Panc1 (cell line): ENCODE measurements around the gene GTPBP10. TPM values are rescaled to one million over a fixed set of nuclear protein-coding genes. Genes with fewer than 3 reads are reported as not detected.
"Not testable (repeated sequence)": the region's sequence is repeated elsewhere in the genome, so short reads cannot be mapped to it uniquely, and the experiment has no call there.

Source experiments
- ATAC-seq: fragments of 200-7000 bp; cut with Tn5 transposase; 2 replicates; pipeline ENCODE4 v1.9.1; 2020; ENCODE audit warnings: mild to moderate bottlenecking, moderate library complexity
- BruUV-seq: library from RNA; stranded (reverse); fragments of 400-500 nt; replicated peaks from 2 replicates; lab custom pipeline; 2021; lab: Mats Ljungman, UMichigan
- CTCF ChIA-PET: fragments of 300-600 bp; sonication (Branson Sonifier 250); formaldehyde crosslinking; loops from one replicate; lab custom pipeline; 2022; ENCODE audit warnings: antibody characterized with exemption; lab: Charles Lee
- POLR2A ChIA-PET: fragments of 300-600 bp; sonication (Branson Sonifier 250); formaldehyde crosslinking; loops from one replicate; lab custom pipeline; 2022; ENCODE audit warnings: antibody characterized with exemption; lab: Charles Lee
- DNase-seq: peaks from one replicate; pipeline ENCODE4 v3.0.0-alpha.2; 2010; ENCODE audit warnings: low read depth, low spot score
- H3K27ac ChIP-seq: 2 replicates; pipeline ENCODE4 v1.5.1; 2011; ENCODE audit warnings: mild to moderate bottlenecking, low read length, inconsistent platforms
- H3K27me3 ChIP-seq: fragments of 200-500 bp; sonication (Bioruptor generic); 2 replicates; pipeline ENCODE4 v1.6.0; 2014; ENCODE audit warnings: low read length, inconsistent platforms; ENCODE audit not compliant: control insufficient read depth, insufficient read depth
- H3K36me3 ChIP-seq: fragments of 200-500 bp; sonication (Bioruptor generic); 2 replicates; pipeline ENCODE4 v1.5.1; 2014; ENCODE audit warnings: inconsistent platforms, mild to moderate bottlenecking, low read length, moderate library complexity; ENCODE audit not compliant: control insufficient read depth, insufficient read depth
- H3K4me1 ChIP-seq: 2 replicates; pipeline ENCODE4 v1.5.1; 2011; ENCODE audit warnings: inconsistent platforms, mild to moderate bottlenecking, low read length, moderate library complexity; ENCODE audit not compliant: control insufficient read depth, insufficient read depth
- H3K4me3 ChIP-seq, 2 experiments: 2 replicates each; pipeline ENCODE4 v1.5.1; 2011 to 2012; ENCODE audit warnings: low read depth in 2 of 2, low read length in 2 of 2, mild to moderate bottlenecking in 2 of 2, inconsistent platforms in 1 of 2, moderate library complexity in 1 of 2
- H3K9me3 ChIP-seq: fragments of 200-500 bp; sonication (Bioruptor generic); 2 replicates; pipeline ENCODE4 v1.5.1; 2014; ENCODE audit warnings: low read depth, mild to moderate bottlenecking, inconsistent platforms, low read length, moderate library complexity; ENCODE audit not compliant: control insufficient read depth, insufficient read depth
- POLR2AphosphoS5 ChIP-seq: IDR thresholded peaks from 2 replicates; pipeline ENCODE4 v1.6.1; 2012; ENCODE audit warnings: mild to moderate bottlenecking, low read depth, low read length, moderate library complexity
- REST ChIP-seq, 2 experiments: IDR thresholded peaks; 2 replicates each; pipeline ENCODE4 v1.6.1; 2011 to 2012; ENCODE audit warnings: low read depth in 2 of 2, control low read depth in 1 of 2, low read length in 1 of 2, mild to moderate bottlenecking in 1 of 2, moderate library complexity in 1 of 2; ENCODE audit not compliant: insufficient read depth in 1 of 2
- SIN3A ChIP-seq: IDR thresholded peaks from 2 replicates; pipeline ENCODE4 v1.6.1; 2012; ENCODE audit warnings: low read depth, mild to moderate bottlenecking, low read length, moderate library complexity, borderline replicate concordance; ENCODE audit not compliant: insufficient read depth
- TCF7L2 ChIP-seq: IDR thresholded peaks from 2 replicates; pipeline ENCODE4 v1.6.1; 2011; ENCODE audit warnings: mild to moderate bottlenecking, low read depth, low read length, inconsistent platforms
- in situ Hi-C: cut with HindIII; loops from 2 replicates; pipeline ENCODE4 v1.10.0; 2016; ENCODE audit warnings: low sequenced_read_pairs, low pct_unique_long_range_greater_than_20kb
- intact Hi-C: fragments of 100-400 bp; cut with micrococcal nuclease; formaldehyde crosslinking; loops from one replicate; pipeline ENCODE4 v1.10.0; 2022; ENCODE audit not compliant: unreplicated experiment
- total RNA-seq: library from RNA; stranded (reverse); gene quantifications from one replicate; pipeline ENCODE4 v1.2.1, GENCODE V29; 2021; ENCODE audit not compliant: unreplicated experiment
- TF ChIP-seq, protein P1 (sequence below): fragments of 450-650 bp; IDR thresholded peaks from 2 replicates; pipeline ENCODE4 v1.5.1; 2017; ENCODE audit warnings: mild to moderate bottlenecking

The GTPBP10 gene
- total RNA-seq, 1 experiment from 2014 or later = 23.7 TPM

DNA sequence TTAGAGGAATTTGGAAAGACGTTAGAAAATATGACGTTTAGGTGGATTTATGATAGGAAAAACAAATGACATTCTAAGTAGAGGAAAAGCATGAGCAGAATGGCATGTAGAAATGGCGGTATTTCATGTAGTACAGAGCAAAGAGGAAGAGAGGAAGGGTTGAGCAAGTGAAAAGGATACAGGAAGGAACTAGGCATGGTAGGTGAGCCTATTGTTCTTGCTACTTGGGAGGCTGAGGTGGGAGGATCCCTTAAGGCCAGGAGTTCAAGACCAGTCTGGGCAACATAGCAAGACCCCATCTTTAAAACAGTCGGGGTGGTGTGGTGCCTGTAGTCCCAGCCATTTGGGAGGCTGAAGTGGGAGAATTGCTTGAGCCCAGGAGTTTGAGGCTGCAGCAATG lies 1.2 kb downstream of the GTPBP10 start:
- intact Hi-C loops (no loop called here), in situ Hi-C loops (no loop called here)
- peaks cover 5% of the 10 kb centered on the region; the same call in 1 of the 2 replicates for H3K36me3 ChIP-seq
- ATAC-seq = no peak
- ChIA-PET CTCF (no interaction called here), POLR2A (no interaction called here)
- H3K4me1 ChIP-seq = peaks cover 3% of the 10 kb centered on the region; the same call in 1 of the 2 replicates
- TF ChIP-seq SIN3A (no peak), REST (IDR thresholded peaks at IDR 0.05; ENCODE audit: insufficient read depth in 1 of 2, low read depth in 2 of 2, low read length in 1 of 2) (no peak), TCF7L2 (no peak), POLR2AphosphoS5 (no peak)
- TF ChIP-seq, protein P1, sequence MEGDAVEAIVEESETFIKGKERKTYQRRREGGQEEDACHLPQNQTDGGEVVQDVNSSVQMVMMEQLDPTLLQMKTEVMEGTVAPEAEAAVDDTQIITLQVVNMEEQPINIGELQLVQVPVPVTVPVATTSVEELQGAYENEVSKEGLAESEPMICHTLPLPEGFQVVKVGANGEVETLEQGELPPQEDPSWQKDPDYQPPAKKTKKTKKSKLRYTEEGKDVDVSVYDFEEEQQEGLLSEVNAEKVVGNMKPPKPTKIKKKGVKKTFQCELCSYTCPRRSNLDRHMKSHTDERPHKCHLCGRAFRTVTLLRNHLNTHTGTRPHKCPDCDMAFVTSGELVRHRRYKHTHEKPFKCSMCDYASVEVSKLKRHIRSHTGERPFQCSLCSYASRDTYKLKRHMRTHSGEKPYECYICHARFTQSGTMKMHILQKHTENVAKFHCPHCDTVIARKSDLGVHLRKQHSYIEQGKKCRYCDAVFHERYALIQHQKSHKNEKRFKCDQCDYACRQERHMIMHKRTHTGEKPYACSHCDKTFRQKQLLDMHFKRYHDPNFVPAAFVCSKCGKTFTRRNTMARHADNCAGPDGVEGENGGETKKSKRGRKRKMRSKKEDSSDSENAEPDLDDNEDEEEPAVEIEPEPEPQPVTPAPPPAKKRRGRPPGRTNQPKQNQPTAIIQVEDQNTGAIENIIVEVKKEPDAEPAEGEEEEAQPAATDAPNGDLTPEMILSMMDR = no peak
- BruUV-seq = no TSS peak
- H3K27me3 ChIP-seq = no peaks in the 10 kb centered on the region
- H3K27ac ChIP-seq = peak overlapping the region; percentile 97; the same call in 1 of the 2 replicates
- no peak for DNase-seq
- H3K9me3 ChIP-seq = no peaks in the 10 kb centered on the region
- peak overlapping the region; percentile 79 to 100; a peak in 3 of 4 replicates for H3K4me3 ChIP-seq

DNA sequence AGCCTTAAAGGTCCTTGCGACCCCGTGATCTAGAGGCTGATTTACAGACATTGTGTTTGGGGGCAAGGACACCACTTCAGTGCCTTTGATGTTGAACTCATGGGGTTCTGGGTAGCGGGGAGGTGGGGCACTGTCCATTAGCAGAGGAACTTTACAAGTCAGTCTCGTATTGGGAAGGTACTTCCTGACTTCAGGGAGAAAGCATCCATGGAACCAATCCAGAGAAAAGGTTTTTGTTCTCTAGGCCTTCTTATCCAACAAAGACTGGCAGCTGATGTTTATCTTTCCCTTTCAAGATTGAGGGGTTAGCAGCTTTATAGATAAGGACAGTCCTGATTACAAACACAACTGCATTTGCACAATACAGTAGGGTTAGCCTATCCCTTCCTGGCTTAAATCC lies 2.8 kb downstream of the GTPBP10 start:
- H3K36me3 ChIP-seq = peaks cover 9% of the 10 kb centered on the region
- H3K9me3 ChIP-seq = peaks cover 4% of the 10 kb centered on the region; the same call in 1 of the 2 replicates
- TF ChIP-seq REST (IDR thresholded peaks at IDR 0.05; ENCODE audit: insufficient read depth in 1 of 2, low read depth in 2 of 2, low read length in 1 of 2) = no peak
- H3K4me1 ChIP-seq = peaks cover 3% of the 10 kb centered on the region; the same call in 1 of the 2 replicates
- ChIA-PET POLR2A (no interaction called here), CTCF (no interaction called here)
- ATAC-seq = no peak
- H3K27ac ChIP-seq = no peak overlapping the region
- intact Hi-C loops (no loop called here), in situ Hi-C loops (no loop called here)
- BruUV-seq = no TSS peak
- H3K27me3 ChIP-seq = no peaks in the 10 kb centered on the region
- no peak overlapping the region for H3K4me3 ChIP-seq
- no peak for DNase-seq

DNA sequence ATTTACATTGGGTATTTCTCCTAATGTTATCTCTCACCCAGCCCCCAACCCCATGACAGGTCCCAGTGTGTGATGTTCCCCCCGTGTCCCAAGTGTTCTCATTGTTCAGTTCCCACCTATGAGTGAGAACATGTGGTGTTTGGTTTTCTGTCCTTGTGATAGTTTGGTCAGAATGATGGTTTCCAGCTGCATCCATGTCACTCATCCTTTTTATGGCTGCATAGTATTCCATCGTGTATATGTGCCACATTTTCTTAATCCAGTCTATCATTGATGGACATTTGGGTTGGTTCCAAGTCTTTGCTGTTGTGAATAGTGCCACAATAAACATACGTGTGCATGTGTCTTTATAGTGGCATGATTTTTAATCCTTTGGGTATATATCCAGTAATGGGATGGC lies 3.5 kb downstream of the GTPBP10 start:
- in situ Hi-C loops, BruUV-seq, DNase-seq: not testable (repeated sequence)

More for the DNA sequence above, 3.5 kb downstream of the GTPBP10 start:
- H3K4me1 ChIP-seq, POLR2A ChIA-PET, CTCF ChIA-PET, H3K27me3 ChIP-seq, H3K9me3 ChIP-seq, intact Hi-C loops, ATAC-seq, H3K27ac ChIP-seq, H3K4me3 ChIP-seq: not testable (repeated sequence)
- peaks cover 11% of the 10 kb centered on the region for H3K36me3 ChIP-seq
